ENCODE measurements around the gene OR1M1.
"Not testable (repeated sequence)": the region's sequence is repeated elsewhere in the genome, so short reads cannot be mapped to it uniquely, and the experiment has no call there.

OR1M1 gene

GRCh38 chr19:9086761-9087160 is at the start of gene OR1M1:
Gene OR1M1, plus strand, starts transcription at chr19:9087061. Its CDS starts 6,184 bp downstream, at chr19:9093245.
- DNase-seq (ENCODE audit: low read depth in 2 of 2) = no peak

DNA sequence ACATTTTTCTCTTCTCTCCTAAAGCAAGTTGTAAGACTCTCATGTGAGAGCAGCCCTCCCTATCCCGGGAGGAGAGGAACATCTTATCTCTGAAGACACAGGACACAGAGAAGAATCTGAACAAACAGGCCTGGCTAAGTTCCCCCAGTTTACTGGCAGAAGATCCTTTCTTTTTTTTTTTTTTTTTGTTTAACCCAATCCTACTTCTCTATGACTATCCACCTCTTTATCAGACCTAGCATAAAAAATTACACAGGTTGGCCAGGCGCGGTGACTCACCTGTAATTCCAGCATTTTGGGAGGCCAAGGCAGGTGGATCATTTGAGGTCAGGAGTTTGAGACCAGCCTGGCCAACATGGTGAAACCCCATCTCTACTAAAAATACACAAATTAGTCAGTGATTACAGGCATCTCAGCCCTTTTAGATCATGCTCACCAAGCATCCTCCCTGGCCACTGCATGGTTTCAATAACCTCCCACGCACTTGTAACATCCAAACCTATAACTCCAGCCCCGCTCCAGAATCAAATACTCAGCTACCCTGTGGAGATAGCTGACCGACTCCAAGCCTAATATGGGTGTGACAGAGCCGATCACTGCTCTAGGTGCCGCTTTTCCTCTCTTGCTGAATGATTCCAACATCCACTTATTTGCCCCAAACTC is 49.3 kb upstream of the OR1M1 start:
- DNase-seq (ENCODE audit: low read depth in 2 of 2) = no peak

DNA sequence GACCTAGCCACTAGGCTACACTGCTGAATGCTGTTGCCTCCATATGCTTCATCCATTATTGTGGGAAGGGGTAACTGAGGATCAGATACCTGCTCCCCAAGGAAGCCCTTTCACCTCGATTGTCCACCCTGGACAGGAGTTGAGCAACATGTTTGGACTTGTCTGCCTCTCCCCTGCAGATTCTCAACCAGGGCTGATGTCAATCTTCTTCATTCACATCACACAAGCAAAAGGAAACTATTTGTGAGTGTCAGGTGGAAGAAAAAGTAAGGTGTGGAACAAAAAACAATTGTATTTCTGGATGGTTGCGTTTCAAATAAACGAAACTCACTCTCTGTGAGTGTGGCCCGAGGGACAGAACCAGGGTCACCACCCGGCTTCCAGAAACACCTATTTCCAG is 47.1 kb upstream of the OR1M1 start:
- no peak for DNase-seq (ENCODE audit: low read depth in 2 of 2)

DNA sequence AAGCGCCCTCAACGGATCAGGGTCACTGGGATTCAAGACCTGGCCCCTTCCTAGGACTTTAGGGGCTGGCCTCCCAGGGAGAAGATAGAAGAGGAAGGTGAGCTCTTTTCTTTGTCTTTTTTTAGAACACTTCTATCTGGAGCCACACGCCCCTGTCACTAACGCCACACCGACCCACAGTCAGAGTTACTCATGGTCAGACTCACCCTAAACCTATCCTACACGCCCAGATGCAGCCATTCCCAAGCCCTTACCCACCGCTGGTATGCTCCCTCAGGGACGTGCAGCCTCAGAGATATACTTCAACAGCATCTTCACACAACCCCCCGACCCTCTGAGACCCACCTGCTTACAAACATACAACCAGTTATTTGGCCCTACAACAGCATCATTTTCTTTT is 46.7 kb upstream of the OR1M1 start:
- DNase-seq (ENCODE audit: low read depth in 2 of 2) = no peak

GRCh38 chr19:9041023-9041422 is 45.8 kb upstream of the OR1M1 start:
- no peak for DNase-seq (ENCODE audit: low read depth in 2 of 2)

GRCh38 chr19:9043524-9043923 is 43.3 kb upstream of the OR1M1 start:
- DNase-seq (ENCODE audit: low read depth in 2 of 2) = no peak

DNA sequence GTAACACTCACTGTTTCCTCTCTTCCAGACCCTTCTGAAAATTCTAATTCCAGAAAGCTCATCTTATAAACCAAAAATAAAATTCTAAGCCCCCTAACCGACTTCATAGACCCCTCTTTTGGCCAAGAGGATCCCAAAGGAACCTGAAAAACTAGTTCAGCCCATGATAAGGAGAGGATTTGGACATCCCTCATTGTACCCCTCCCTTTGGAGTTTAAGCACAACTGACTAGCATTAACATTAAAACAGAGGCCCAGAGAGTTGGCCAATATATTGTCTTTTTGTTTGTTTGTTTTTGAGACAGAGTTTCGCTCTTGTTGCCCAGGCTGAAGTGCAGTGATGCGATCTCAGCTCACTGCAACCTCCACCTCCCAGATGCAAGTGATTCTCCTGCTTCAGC is 42.4 kb upstream of the OR1M1 start:
- no peak for DNase-seq (ENCODE audit: low read depth in 2 of 2)

- DNase-seq (ENCODE audit: low read depth in 2 of 2) = no peak
Measured at GRCh38 chr19:9046694-9047093, 40.2 kb upstream of the OR1M1 start.

GRCh38 chr19:9052894-9053293 is 34.0 kb upstream of the OR1M1 start:
- no peak for DNase-seq (ENCODE audit: low read depth in 2 of 2)

DNA sequence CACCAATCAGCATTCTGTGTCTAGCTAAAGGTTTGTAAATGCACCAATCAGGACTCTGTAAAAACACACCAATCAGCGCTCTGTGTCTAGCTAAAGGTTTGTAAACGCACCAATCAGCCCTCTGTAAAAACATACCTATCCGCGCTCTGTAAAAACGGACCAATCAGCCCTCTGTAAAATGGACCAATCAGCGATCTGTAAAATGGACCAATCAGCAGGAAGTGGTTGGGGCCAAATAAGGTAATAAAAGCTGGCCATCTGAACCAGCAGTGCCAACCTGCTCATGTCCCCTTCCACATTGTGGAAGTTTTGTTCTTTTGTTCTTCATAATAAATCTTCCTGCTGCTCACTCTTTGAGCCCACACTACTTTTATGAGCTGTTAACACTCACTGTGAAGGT is 33.2 kb upstream of the OR1M1 start:
- not testable (repeated sequence) for DNase-seq (ENCODE audit: low read depth in 2 of 2)

GRCh38 chr19:9054207-9054606 is 32.7 kb upstream of the OR1M1 start:
- no peak for DNase-seq (ENCODE audit: low read depth in 2 of 2)

- no peak for DNase-seq (ENCODE audit: low read depth in 2 of 2)
Measured at GRCh38 chr19:9054765-9055164, 32.1 kb upstream of the OR1M1 start.

- DNase-seq (ENCODE audit: low read depth in 2 of 2) = not testable (repeated sequence)
Measured at GRCh38 chr19:9056131-9056530, 30.7 kb upstream of the OR1M1 start.

DNA sequence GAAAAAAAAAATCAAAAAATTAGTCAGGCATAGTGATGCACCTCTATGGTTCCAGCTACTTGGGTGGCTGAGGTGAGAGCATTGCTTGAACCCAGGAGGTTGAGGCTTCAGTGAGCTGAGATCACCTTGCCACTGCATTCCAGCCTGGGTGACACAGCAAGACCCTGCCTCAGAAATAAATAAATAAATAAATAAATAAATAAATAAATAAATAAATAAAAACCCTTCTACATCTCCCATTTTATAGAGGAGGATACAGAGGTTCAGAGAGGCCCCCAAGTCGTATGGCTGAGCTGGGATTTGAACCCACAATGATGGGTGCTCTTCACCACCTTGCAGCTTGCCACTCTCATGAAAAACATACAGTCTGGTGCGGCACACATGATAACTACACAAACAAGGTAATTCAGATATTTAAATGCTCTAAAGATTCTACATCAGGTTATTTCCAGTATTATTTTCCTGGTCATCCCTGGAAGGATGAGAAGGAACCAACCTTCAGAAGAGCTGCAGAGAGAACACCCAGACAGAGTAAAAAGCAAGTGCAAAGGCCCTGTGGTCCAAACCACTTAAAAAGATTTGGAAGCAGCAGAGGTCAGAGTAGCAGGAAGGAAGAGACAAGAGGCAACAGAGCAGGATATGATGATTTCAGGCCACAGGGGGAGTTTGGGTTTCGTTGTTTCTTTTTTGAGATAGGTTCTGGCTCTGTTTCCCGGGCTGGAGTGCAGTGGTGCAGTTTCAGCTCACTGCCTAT is 29.2 kb upstream of the OR1M1 start:
- no peak for DNase-seq (ENCODE audit: low read depth in 2 of 2)

GRCh38 chr19:9058905-9059667 is 27.8 kb upstream of the OR1M1 start:
- no peak for DNase-seq (ENCODE audit: low read depth in 2 of 2)

DNA sequence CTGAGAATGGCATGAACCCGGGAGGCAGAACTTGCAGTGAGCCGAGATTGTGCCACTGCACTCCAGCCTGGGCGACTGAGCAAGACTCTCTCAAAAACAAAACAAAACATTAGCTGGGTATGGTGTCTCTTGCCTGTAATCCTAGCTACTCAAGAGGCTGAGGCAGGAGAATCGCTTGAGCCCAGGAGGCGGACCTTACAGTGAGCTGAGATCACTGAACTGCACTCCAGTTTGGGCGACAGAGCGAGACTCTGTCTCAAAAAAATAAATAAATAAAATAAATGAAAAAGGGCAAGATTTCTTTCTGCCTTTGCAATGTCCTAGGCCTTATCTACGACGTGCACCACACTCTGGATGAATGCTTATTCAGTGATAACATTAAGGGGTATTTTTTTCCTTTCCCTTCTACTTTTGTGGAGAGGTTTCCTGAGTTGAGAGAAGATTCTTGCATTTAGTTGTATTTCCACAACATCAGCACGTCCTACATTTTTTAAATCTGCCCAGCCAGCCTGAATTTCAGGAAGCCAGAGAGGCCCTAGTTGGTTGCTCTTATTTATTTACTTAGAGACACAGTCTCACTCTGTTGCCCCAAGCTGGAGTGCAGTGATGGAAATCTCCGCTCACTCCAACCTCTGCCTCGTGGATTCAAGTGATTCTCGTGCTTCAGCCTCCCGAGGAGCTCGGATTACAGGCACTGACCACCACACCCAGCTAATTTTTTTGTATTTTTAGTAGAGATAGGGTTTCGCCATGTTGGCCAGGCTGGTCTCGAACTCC is 26.1 kb upstream of the OR1M1 start:
- DNase-seq (ENCODE audit: low read depth in 2 of 2) = no peak

GRCh38 chr19:9061879-9062278 is 25.0 kb upstream of the OR1M1 start:
- DNase-seq (ENCODE audit: low read depth in 2 of 2) = no peak

DNA sequence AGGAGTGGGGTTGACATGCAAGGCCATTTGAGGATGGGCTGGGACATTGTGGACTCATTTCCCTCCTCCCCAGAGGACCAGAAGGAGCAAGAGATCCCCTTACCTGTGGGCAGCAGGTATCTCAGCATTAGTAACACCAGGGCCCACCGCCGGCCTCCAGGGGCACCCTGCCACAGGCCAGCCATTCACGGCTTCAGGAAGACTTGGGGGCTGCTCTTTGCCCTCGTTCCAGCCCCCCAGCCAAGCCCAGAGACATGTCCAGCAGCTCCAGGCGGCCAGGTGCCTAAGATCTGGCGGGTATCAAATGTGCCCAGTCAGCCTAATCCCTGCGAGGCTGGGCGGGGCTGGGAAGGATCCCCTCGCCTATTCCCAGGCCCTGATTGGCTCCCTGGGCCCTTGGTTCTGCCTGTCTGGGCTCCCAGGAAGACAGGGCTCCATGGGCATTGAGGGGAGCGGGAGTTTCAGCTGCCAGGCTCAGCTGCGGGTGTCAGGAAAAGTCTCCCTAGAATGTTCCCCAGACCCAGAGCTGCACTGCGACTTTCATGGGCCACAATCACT is 21.3 kb upstream of the OR1M1 start:
- no peak for DNase-seq (ENCODE audit: low read depth in 2 of 2)

DNA sequence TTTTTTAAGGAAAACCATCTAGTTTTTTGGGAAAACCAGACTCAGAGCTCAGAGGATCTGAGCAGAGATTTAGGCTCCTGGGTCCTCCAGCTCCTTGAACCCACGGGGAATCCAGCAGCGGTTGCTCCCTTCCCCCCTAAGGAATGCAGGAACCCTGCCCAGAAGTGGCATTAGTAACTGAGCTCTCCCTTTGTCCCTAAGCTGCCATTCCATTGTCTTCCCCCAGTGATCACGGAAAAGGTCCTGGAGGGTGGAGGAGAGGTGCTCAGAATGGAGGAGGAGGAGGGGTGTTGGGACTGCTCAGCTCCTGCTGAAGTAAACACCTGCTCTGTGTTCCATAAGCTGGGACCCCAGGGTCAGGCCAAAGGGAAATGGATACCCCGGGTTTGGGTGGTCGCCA is 16.8 kb upstream of the OR1M1 start:
- DNase-seq (ENCODE audit: low read depth in 2 of 2) = no peak

- DNase-seq (ENCODE audit: low read depth in 2 of 2) = not testable (repeated sequence)
Measured at GRCh38 chr19:9071720-9072119, 15.1 kb upstream of the OR1M1 start.

DNA sequence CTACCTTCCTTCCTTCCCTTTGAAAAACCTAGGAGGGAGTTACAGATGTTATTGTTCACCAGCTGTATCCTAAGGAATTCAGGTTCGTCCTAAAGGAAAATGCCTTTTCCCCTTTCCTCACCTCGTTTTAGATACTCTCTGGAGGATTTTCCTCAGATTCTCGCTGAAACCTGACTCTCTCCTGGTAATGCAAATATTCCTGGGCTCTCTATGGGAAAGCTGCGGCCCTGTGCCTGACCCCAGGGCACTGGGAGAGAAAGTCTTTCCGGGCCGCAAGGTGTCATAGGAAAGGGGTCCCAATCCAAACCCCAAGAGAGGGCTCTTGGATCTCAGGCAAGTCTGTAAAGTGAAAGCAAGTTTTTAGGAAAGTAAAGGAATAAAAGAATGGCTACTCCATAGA is 13.1 kb upstream of the OR1M1 start:
- no peak for DNase-seq (ENCODE audit: low read depth in 2 of 2)

All from fibroblast of skin of left quadriceps (primary cell).